ENCODE results near the gene C7. TPM values are rescaled to one million over a fixed set of nuclear protein-coding genes. Genes with fewer than 3 reads are reported as not detected.

Gene C7
- total RNA-seq, 2 donors from 2014 or later = not detected

GRCh38 chr5:40986666-40987065 lies 77.4 kb downstream of the C7 start:
- Mint-ChIP-seq H3K27me3 (peaks cover 4 to 10% of the 10 kb centered on the region in 2 donors), H3K4me1 (ENCODE audit: low read depth in 2 of 2) (no peaks in the 10 kb centered on the region), H3K9me3 (peaks cover 6% of the 10 kb centered on the region), H3K4me3 (no peak overlapping the region), H3K27ac (no peak overlapping the region), H3K36me3 (no peaks in the 10 kb centered on the region)
- no peak for ATAC-seq
- DNase-seq (ENCODE audit: low spot score) = no peak

GRCh38 chr5:40987349-40987748 lies 78.1 kb downstream of the C7 start:
- no peak overlapping the region for H3K4me3 Mint-ChIP-seq
- ATAC-seq (no peak), DNase-seq (ENCODE audit: low spot score) (no peak)
- peaks cover 6% of the 10 kb centered on the region for H3K9me3 Mint-ChIP-seq
- H3K4me1 Mint-ChIP-seq (ENCODE audit: low read depth in 2 of 2) = no peaks in the 10 kb centered on the region
- H3K36me3 Mint-ChIP-seq = no peaks in the 10 kb centered on the region
- H3K27me3 Mint-ChIP-seq = peaks cover 3 to 10% of the 10 kb centered on the region in 2 donors
- no peak overlapping the region for H3K27ac Mint-ChIP-seq

- ATAC-seq (no peak), DNase-seq (ENCODE audit: low spot score) (no peak)
- H3K27me3 Mint-ChIP-seq = peaks cover 3 to 8% of the 10 kb centered on the region in 2 donors
- no peak overlapping the region for H3K4me3 Mint-ChIP-seq
- H3K36me3 Mint-ChIP-seq = no peaks in the 10 kb centered on the region
- no peaks in the 10 kb centered on the region for H3K4me1 Mint-ChIP-seq (ENCODE audit: low read depth in 2 of 2)
- H3K27ac Mint-ChIP-seq = no peak overlapping the region
- H3K9me3 Mint-ChIP-seq = peaks cover 3% of the 10 kb centered on the region
Observed at GRCh38 chr5:40988746-40989510, 79.6 kb downstream of the C7 start.

GRCh38 chr5:40991168-40991980 lies 82.1 kb downstream of the C7 start:
- DNase-seq (ENCODE audit: low spot score) (no peak), ATAC-seq (no peak)
- H3K27me3 Mint-ChIP-seq = peaks cover 0 to 9% of the 10 kb centered on the region in 2 donors
- H3K4me1 Mint-ChIP-seq (ENCODE audit: low read depth in 2 of 2) = no peaks in the 10 kb centered on the region
- peaks cover 3% of the 10 kb centered on the region for H3K9me3 Mint-ChIP-seq
- H3K27ac Mint-ChIP-seq = no peak overlapping the region
- H3K4me3 Mint-ChIP-seq = no peak overlapping the region
- H3K36me3 Mint-ChIP-seq = no peaks in the 10 kb centered on the region

- H3K4me3 Mint-ChIP-seq = no peak overlapping the region
- peaks cover 3% of the 10 kb centered on the region for H3K9me3 Mint-ChIP-seq
- no peak overlapping the region for H3K27ac Mint-ChIP-seq
- H3K27me3 Mint-ChIP-seq = peaks cover 0 to 9% of the 10 kb centered on the region in 2 donors
- no peaks in the 10 kb centered on the region for H3K36me3 Mint-ChIP-seq
- ATAC-seq (no peak), DNase-seq (ENCODE audit: low spot score) (no peak)
- no peaks in the 10 kb centered on the region for H3K4me1 Mint-ChIP-seq (ENCODE audit: low read depth in 2 of 2)
Observed at GRCh38 chr5:40991981-40992559, 82.8 kb downstream of the C7 start.

- H3K9me3 Mint-ChIP-seq = no peaks in the 10 kb centered on the region
- no peaks in the 10 kb centered on the region for H3K4me1 Mint-ChIP-seq (ENCODE audit: low read depth in 2 of 2)
- no peaks in the 10 kb centered on the region for H3K36me3 Mint-ChIP-seq
- ATAC-seq (no peak), DNase-seq (ENCODE audit: low spot score) (no peak)
- H3K27ac Mint-ChIP-seq = no peak overlapping the region
- no peak overlapping the region for H3K4me3 Mint-ChIP-seq
- H3K27me3 Mint-ChIP-seq = peaks cover 2 to 20% of the 10 kb centered on the region in 2 donors
Observed at GRCh38 chr5:40995801-40996586, 86.7 kb downstream of the C7 start.

- Mint-ChIP-seq H3K4me3 (no peak overlapping the region), H3K27me3 (peaks cover 2 to 11% of the 10 kb centered on the region in 2 donors), H3K27ac (no peak overlapping the region), H3K4me1 (ENCODE audit: low read depth in 2 of 2) (no peaks in the 10 kb centered on the region), H3K9me3 (no peaks in the 10 kb centered on the region), H3K36me3 (no peaks in the 10 kb centered on the region)
- no peak for ATAC-seq
- DNase-seq (ENCODE audit: low spot score) = no peak
Observed at GRCh38 chr5:40999142-40999541, 89.8 kb downstream of the C7 start.

GRCh38 chr5:40999966-41000365 lies 90.7 kb downstream of the C7 start:
- no peak overlapping the region for H3K27ac Mint-ChIP-seq
- no peaks in the 10 kb centered on the region for H3K9me3 Mint-ChIP-seq
- no peaks in the 10 kb centered on the region for H3K4me1 Mint-ChIP-seq (ENCODE audit: low read depth in 2 of 2)
- no peak for DNase-seq (ENCODE audit: low spot score)
- H3K4me3 Mint-ChIP-seq = no peak overlapping the region
- H3K27me3 Mint-ChIP-seq = peaks cover 2 to 11% of the 10 kb centered on the region in 2 donors
- ATAC-seq = no peak
- no peaks in the 10 kb centered on the region for H3K36me3 Mint-ChIP-seq

GRCh38 chr5:41003670-41004376 lies 94.5 kb downstream of the C7 start:
- H3K4me3 Mint-ChIP-seq = no peak overlapping the region
- H3K27me3 Mint-ChIP-seq = peaks cover 2 to 7% of the 10 kb centered on the region in 2 donors
- H3K36me3 Mint-ChIP-seq = no peaks in the 10 kb centered on the region
- peaks cover 4% of the 10 kb centered on the region for H3K9me3 Mint-ChIP-seq
- no peaks in the 10 kb centered on the region for H3K4me1 Mint-ChIP-seq (ENCODE audit: low read depth in 2 of 2)
- DNase-seq (ENCODE audit: low spot score) (no peak), ATAC-seq (no peak)
- H3K27ac Mint-ChIP-seq = no peak overlapping the region

GRCh38 chr5:41004931-41005330 lies 95.6 kb downstream of the C7 start:
- Mint-ChIP-seq H3K4me3 (no peak overlapping the region), H3K36me3 (no peaks in the 10 kb centered on the region), H3K9me3 (peaks cover 4% of the 10 kb centered on the region), H3K27me3 (no peaks in the 10 kb centered on the region), H3K27ac (no peak overlapping the region), H3K4me1 (ENCODE audit: low read depth in 2 of 2) (no peaks in the 10 kb centered on the region)
- DNase-seq (ENCODE audit: low spot score) = no peak
- ATAC-seq = no peak

GRCh38 chr5:41009232-41009631 lies 99.9 kb downstream of the C7 start:
- no peak for DNase-seq (ENCODE audit: low spot score)
- ATAC-seq = no peak
- H3K4me3 Mint-ChIP-seq = no peak overlapping the region
- no peak overlapping the region for H3K27ac Mint-ChIP-seq
- H3K9me3 Mint-ChIP-seq = peaks cover 9% of the 10 kb centered on the region
- H3K27me3 Mint-ChIP-seq = no peaks in the 10 kb centered on the region
- H3K4me1 Mint-ChIP-seq (ENCODE audit: low read depth in 2 of 2) = no peaks in the 10 kb centered on the region
- no peaks in the 10 kb centered on the region for H3K36me3 Mint-ChIP-seq

- Mint-ChIP-seq H3K4me3 (no peak overlapping the region), H3K36me3 (no peaks in the 10 kb centered on the region)
Observed at GRCh38 chr5:41010572-41010971, 101.3 kb downstream of the C7 start.

GRCh38 chr5:41012318-41012717 lies 103.0 kb downstream of the C7 start:
- no peaks in the 10 kb centered on the region for H3K36me3 Mint-ChIP-seq
- no peak overlapping the region for H3K4me3 Mint-ChIP-seq
- peaks cover 0 to 2% of the 10 kb centered on the region in 2 donors for H3K27me3 Mint-ChIP-seq
- no peak overlapping the region for H3K27ac Mint-ChIP-seq
- no peaks in the 10 kb centered on the region for H3K4me1 Mint-ChIP-seq (ENCODE audit: low read depth in 2 of 2)
- H3K9me3 Mint-ChIP-seq = peaks cover 5% of the 10 kb centered on the region
- DNase-seq (ENCODE audit: low spot score) (no peak), ATAC-seq (no peak)

More at GRCh38 chr5:41010572-41010971, 101.3 kb downstream of the C7 start:
- Mint-ChIP-seq H3K4me1 (ENCODE audit: low read depth in 2 of 2) (no peaks in the 10 kb centered on the region), H3K9me3 (peaks cover 9% of the 10 kb centered on the region), H3K27me3 (peaks cover 0 to 2% of the 10 kb centered on the region in 2 donors), H3K27ac (no peak overlapping the region)
- DNase-seq (ENCODE audit: low spot score) (no peak), ATAC-seq (no peak)

All from natural killer cell treated with Interleukin-12 subunit alpha and Interleukin-12 subunit beta and Interleukin-15 and Interleukin-18, amount 100 ng/mL, for 72 hours (primary cell).